NCI-H1417 treated with DMSO at 0.1 percent for 48 hours (cell line): Measurements from ENCODE around the gene SEMA3F.

Source experiments
- DNase-seq: peaks from one replicate; lab custom pipeline; 2025; lab: John Stamatoyannopoulos, UW

The SEMA3F gene

GRCh38 chr3:50155891-50156290 is 767 bp downstream of the SEMA3F start:
- DNase-seq: no peak

GRCh38 chr3:50156549-50157493 is 1.7 kb downstream of the SEMA3F start:
- no peak for DNase-seq

- no peak for DNase-seq
These were observed 2.9 kb downstream of the SEMA3F start for GRCh38 chr3:50157827-50158529.

- DNase-seq: no peak
These were observed 3.5 kb downstream of the SEMA3F start for GRCh38 chr3:50158530-50159146.

GRCh38 chr3:50160561-50160983 is 5.4 kb downstream of the SEMA3F start:
- no peak for DNase-seq

- no peak for DNase-seq
These were observed 6.2 kb downstream of the SEMA3F start for GRCh38 chr3:50161320-50161719.

- DNase-seq: no peak
These were observed 7.1 kb downstream of the SEMA3F start for GRCh38 chr3:50162034-50162883.

GRCh38 chr3:50163572-50164455 is 8.7 kb downstream of the SEMA3F start:
- DNase-seq: no peak

GRCh38 chr3:50164481-50164880 is 9.4 kb downstream of the SEMA3F start:
- DNase-seq: no peak

GRCh38 chr3:50164984-50165909 is 10.1 kb downstream of the SEMA3F start:
- DNase-seq: no peak

- no peak for DNase-seq
These were observed 10.9 kb downstream of the SEMA3F start for GRCh38 chr3:50165910-50166538.

- DNase-seq: no peak
These were observed 11.5 kb downstream of the SEMA3F start for GRCh38 chr3:50166620-50167019.

- no peak for DNase-seq
These were observed 12.1 kb downstream of the SEMA3F start for GRCh38 chr3:50167069-50167840.

- no peak for DNase-seq
These were observed 12.7 kb downstream of the SEMA3F start for GRCh38 chr3:50167841-50168209.

GRCh38 chr3:50168388-50168787 is 13.3 kb downstream of the SEMA3F start:
- DNase-seq: no peak

- no peak for DNase-seq
These were observed 13.7 kb downstream of the SEMA3F start for GRCh38 chr3:50168791-50169190.

- no peak for DNase-seq
These were observed 14.2 kb downstream of the SEMA3F start for GRCh38 chr3:50169232-50169832.

GRCh38 chr3:50169858-50170257 is 14.7 kb downstream of the SEMA3F start:
- DNase-seq: no peak
